HG02642 (cell line): Measurements from ENCODE around the gene CTIF.
A peak's percentile ranks its signal among the peaks of the same experiment; 100 is the strongest.

Experiments used
- ATAC-seq: cut with Tn5 transposase; IDR thresholded peaks from one replicate; pipeline ENCODE4 v1.9.1; 2021; ENCODE audit warnings: mild to moderate bottlenecking; ENCODE audit not compliant: unreplicated experiment, poor library complexity

CTIF gene

DNA sequence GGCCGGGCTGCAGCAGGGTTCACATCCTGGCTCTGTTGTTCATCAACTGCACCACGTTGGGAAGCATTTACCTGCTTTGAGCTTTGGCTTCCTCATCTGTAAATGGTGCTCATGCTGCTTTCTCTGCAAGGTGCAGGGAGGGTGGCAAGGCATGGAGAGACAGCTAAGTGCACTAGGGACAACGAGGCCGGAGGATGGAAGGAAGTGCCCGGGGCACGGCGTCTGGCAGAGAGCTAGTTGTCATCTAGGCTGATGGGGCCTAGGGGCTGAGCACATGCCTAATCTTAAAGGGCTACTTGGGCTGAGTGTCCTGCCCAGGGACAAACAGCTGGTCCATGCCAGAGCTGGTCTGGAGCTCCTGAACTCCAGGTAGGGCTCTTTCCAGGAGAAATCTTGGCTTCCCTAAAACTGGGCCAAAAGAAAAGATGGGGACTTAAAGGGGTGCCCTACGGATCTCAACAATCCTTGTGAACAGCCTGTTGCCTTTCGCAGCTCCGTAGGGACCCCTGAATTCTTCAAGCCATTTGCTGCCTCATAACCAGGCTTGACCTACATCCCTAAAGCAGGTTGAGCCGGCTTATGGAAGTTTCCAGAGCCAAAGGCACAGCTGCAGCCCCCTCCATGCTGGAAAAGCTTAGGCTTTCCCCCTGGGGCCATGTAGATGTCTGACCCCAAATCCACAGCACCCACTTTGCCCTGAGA lies 281.1 kb downstream of the CTIF start:
- ATAC-seq = no peak

DNA sequence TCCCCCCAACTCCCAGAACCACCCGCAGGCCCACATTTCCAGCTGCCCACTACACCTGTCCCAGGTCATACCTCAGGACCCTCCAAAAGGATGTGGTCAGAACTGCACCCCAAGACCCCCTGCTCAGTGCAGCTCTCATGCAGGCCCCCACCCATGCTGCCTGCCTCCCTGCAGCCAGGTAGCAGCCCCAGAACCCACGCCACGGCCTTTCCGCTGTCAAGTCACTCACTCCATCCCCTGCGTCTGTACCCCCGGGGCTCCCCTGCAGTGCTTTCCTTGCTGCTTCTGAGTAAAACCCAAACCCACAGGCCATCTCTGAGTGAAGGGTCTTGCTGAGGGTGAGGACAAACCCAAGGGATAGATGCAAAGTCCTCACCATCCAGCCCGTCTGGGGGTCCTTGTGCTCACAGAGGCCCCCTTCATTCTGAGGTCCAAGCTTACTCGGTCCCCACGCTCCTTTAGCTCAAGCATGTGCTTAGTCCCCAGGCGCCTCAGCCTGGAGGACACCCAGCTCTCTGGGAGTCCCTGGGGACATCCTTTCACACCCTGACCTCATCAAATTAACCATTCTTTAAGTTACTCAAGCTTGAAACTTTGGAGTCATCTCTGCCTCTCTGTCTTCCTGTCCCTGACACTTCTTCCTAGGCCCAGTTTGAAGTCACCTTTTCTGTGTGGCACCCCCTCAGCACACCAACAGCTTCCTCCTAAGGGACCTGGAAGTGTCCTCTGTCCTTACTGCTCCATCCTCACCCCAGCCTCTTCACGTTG lies 281.8 kb downstream of the CTIF start:
- peak; percentile 88 for ATAC-seq

DNA sequence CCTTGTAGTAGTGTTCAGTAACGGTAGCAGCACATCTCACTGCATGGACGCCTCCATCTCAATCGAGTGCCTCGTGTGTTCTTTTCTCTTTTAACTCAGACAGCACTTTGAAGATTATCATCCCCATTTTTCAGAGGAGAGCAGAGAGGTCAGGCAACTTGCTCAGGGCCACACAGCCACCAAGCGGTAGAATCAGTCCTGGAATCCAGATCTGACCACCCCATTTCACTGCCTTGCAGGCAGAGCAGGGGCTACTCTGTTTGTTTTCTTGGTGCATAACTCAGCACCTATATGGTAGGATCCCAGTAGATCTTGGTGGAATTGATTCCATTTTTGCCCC lies 282.4 kb downstream of the CTIF start:
- ATAC-seq = no peak

DNA sequence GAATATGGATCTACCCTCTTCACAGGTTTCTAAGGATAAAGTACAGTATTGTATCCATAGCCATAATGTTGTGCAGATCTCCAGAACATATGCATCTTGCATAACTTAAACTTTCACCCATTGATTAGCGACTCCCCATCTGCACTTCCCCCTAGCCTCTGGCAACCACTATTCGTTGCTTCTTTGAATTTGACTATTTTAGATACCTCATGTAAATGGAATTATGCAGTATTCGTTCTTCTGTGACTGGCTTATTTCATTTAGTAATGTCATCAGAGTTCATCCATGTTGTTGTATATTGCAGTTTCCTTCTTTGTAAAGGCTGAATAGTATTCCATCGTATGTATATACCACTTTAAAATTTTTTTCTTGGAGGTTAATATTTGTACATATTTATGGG lies 283.0 kb downstream of the CTIF start:
- ATAC-seq = no peak

DNA sequence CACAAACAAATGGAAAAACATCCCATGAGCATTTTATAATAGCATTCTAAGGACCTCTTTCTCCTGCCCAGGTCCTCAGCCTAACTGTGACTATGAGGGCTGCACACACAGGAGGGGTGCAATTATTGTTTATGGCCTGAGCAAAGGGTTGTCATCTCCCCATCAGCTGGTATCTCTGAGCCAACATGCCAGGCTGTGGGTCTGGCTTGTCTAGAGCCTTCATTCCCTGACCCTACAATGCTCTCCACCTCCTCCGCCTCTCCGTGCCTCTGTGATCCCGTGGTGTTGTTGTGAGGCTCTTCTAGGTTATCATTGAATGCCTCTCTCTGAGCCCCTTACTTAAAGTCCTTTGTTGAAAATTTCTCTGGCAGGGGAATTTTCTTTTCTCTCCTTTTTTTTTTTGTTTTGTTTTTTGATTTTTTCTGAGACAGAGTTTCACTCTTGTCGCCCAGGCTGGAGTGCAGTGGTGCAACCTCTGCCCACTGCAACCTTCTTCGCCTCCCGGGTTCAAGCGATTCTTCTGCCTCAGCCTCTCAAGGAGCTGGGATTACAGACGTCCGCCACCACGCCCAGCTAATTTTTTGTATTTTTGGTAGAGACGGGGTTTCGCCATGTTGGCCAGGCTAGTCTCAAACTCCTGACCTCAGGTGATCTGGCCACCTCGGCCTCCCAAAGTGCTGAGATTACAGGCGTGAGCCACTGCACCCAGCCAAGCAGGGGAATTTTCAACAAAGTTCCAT lies 285.6 kb downstream of the CTIF start:
- no peak for ATAC-seq

DNA sequence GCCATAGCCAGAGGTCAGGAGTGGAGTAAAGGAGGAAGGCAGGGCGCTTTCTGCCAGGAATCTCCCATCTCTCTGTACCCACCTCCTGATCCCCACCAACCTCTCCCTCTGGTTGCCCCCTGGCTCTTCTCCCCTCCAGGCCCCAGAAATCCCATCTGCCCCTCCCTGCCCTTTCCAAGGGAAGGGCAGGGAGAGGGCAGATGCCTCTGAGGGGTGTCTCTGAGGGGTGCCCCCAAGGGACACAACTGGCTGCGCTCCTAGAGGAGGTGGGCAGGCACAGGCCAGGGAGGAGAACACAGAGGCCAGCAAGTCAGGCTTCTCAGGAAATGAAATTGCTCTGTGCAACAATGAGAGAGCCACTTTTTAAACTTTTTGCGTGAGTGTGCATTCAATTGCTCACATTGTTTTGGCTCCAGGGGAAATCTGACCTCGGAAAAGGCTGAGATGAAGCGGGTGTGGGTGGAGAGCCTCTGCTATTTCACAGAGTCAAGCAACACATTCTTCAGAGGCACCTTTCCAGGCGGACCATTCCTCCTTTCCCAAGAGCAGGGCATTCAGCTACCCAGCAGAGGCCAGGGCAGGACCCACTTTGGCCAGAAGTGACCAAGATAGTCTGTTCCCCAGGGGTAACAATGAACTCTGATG lies 286.4 kb downstream of the CTIF start:
- ATAC-seq = no peak

DNA sequence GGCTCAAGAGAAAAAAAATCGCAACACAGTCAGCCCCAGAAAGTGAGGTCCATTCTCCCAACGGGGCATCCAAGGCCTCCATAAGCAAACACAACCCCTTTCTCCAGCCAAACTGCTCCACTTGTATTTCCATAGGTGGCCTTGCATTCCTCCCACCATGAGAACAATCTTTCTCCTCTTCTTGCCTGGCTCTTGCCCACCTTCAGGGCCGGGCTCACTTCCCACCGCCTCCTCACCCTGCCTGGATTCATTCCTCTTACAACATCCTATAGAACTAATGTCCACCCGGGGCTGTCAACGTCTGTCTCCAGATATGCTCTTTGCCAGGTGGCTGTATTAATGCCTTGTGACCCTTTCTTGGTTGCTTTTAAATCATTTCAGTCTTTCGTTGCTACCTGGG lies 287.4 kb downstream of the CTIF start:
- no peak for ATAC-seq

DNA sequence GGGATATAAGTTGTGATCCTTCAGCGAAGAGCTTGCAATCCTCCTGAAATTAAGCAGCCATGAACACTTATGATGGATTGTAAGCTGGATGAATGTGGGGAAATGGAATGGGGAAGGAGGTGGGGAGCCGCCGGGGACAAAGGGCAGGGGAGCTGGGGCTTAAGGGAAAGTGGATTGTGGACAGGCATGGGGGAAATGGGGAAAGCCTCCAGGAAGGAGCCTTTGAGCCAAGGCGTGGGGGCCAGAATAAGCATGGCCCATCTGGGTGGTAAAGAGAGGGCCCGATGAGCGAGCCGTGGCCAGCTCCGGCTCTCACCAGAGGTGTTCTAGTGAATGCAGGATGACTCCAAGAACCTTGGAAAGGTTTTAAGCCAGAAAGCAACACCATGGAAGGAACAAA lies 288.0 kb downstream of the CTIF start:
- no peak for ATAC-seq

DNA sequence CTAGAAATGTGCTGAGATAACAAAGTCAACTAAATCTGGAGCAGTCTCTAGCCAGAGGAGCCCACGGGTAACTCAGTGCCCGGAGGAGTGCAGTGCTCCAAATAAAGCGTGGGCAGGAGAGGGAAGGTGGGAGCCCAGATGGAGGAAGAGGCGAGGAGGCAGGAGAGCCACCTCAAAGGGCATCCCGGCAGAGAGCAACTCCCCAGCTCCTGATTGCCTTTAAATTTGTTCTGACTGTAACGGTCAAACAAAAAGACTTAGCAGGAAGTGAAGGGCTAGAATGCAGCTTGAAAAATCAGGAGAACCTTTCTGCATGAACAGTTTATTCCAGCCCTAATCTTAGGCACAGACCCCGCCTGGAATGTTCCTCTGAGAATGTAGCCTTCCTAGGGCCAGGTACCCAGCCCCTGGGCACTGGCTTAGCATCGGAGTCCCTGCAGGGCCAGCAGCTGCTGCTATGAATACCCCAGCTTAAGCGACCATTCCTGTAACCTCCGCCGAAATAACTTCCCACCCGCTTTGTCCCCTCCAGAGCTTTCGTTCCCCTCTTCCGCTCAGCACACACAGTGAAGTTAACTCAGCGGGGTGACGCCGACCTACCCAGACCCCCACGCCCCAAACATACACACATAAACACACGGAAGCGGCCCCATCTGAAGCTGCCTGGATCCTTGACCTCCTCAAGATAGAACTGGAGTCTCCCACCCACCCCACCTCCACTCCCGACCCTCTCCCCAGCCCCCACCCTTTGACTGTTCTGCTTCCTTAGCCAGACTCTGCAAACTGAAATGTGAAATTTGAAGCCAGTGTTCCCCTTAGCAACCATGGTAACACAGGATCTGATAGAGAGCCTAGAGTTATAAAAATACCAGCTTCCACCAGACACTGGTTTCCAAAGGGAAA lies 288.7 kb downstream of the CTIF start:
- ATAC-seq = no peak

DNA sequence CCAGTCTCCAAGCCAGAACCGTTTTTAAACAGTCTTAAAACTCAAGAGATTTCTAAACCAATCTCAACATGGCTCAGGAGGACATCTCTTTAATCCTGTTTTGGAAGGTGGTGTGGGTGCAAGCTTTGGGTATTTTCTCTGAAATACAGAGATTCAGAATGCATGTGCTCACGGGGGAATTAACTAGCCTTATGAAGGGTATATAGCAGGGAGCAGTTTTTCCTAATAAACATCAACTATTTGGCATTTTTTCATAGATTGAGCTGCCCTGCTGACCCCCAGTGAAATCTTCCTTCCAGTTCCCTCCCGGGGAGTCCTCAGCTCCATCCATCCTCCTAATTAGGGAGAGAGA lies 289.3 kb downstream of the CTIF start:
- no peak for ATAC-seq

DNA sequence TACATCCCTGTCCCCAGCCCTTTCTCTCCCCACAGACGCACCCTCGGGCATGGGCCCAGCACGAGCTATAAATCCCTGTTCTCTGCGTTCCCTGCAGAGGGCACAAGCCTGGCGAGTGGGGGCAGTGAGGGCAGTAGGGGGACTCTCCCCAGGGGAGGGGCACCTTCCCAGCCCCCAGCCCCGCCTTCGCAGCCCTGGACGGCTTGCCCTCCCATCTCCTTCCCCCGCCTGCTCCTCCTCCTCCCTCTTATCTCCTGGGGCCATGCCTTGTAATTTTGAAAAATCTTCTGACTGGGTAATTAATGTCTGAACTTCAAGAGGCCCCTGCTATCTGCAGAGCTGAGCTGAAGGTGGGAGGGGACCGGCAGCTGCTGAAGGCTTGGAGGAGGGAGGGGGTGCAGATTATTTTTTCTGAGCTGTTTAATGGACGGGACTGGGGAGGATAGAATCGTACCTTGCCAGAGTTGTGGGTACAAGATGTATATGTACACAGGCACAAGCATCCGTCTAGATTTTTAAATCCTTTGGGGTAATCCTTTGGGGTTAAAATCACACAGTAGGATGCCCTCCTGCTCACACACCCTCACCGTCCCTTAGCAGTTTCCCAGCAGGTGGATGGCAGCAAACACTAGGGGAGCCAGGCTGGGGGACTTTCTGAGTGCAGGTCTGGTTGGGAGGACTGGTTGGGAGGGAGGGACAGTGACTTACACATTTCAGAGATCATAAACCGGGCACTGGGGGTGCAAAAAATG lies 290.0 kb downstream of the CTIF start:
- ATAC-seq = no peak

DNA sequence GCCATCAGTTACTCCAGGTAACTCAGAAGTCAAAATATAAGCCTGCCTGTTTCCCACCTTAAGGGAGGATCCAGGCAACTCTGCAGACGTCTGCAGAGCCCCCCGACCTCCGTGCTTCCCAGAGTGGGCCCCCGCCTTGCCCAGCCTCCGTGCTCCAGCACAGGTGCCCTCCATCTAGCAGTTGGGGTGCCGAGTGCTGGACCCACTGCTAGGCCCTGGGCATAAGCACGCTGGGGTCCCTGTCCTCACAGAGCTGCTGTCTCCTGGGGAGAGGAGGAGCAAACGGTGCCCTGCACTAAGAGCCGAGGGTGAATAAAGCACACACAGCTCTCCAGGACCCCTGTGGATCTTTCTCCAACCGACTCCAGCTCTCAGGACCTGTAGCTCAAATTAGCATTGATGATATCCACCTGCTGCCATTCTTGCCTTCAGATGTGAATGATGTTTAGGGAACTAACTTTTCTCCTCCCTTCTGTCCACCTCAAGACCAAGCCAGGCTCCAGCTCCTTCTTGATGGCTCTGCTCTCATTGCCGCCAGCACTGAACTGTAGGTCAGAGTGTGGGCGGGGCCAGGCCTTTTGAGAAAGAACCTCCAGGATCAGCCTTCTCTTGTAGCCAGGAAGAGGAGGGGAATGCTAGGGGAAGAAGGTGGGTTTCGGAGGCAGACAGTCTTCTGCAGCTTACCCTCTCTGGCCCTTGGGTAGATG lies 290.8 kb downstream of the CTIF start:
- no peak for ATAC-seq

DNA sequence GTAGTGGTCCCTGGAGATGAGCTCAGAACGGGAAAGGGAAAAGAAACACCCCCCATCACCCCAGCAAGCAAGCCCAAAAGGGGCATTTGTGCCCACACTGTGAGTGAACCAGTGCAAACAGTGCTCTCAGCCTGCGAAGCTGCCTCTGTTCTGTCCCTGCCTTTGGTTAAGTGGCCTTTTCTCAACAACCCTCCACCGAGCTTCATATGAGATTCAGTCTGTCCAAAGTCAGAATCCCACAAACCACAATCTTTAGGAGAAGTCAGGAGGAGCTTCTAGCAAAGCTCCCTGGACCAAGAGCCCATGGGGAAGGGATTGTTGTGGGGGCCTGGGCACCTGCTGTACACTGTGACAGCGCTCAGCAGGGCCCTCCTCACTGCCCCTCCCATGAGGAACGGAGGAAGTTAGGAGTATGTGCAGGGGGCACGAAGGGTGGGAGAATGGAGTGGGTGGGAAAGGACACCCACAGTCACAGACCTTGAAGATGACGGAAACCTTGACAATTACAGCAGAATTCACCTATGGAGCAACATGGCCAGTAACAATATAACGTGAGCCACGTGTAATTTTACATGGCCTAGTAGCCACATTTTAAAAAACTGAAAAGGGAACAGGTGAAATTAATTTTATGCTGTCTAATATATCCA lies 292.4 kb downstream of the CTIF start:
- ATAC-seq = no peak

DNA sequence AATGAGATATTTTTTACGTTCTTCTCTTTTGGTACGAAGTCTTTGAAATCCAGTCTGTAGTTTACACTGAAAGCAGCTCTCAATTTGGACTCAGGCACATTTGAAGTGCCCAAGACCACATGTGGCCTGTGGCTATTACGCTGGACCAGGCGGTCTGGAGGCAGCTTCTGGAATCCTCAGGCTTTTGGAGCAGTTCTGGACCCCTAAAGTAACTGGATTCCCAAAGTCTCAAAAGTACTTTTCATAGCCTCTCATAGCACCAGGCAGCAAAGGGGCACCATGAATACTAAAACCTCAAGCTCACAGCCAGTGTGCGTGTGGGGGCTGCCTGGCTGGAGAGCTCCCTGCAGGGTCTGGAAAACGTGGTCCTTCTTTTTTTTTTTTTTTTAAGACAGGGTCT lies 293.0 kb downstream of the CTIF start:
- no peak for ATAC-seq

DNA sequence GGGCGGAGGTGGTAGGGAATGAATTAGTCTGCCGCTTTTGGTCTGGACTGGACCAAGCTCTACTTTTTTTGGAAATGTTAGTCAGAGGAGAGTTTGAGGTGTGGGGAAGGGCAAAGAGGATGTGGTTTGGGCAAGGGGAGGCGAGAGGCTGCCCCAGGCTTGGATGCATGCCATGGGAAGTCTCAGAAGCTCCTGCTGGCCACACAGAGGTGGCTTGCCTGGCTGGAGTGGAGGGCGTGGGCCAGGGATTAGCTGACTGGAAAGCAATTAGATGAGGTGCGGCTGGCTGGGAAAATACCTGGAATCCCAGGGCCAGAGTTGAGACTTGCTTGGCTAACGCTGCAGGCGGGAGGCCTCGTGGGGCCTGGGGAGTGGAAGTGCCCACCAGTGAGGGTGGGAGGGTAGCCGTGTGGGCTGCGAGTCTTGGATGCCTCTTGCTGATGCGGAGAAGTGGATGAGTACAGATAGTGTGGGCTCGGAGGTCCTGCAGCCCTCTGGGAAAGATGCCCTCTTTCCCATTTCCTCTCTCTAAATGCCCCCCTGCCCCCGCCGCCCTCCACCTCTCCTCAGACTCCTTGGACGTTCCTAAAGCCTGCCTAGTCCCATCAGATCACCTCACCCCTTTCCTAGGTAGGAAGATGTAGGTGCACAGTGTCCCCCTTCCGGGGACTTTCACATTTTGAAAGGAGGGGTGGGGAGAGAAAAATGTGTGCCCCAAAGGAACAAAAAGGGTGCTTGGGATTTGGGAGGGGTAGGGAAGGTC lies 294.3 kb downstream of the CTIF start:
- no peak for ATAC-seq

DNA sequence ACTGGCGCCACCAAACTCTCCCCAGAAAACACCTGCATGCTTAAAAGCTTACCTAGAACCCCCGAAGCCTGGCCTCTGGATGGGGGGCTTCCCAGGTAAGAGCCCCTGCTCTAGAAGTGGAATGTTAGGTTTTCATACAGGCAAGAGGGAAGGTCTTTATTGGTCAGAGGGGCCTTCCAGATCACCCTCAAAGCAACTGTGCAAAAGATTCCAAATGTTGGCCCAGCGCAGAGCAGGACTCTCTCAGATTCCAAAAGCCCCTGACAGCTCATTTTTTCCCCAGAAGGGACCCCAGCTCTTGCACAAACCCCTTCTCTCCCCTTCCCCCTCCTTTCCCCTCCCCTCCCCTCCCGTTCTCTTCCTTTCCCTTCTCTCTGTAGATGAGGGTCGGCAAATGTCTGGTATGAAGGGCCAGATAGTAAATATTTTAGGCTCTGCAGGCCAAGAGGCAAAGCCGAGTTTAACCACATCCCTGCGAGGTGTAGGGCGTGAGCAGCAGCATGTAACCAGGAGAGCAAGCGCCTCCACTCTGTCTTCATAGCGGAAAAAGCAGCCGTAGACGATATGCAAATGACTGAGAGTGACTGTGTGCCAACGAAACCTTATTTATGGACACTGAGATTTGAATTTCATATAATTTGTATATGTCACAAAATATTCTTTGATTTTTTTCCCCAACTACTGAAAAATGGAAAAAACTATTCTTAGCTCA lies 295.0 kb downstream of the CTIF start:
- ATAC-seq = peak; percentile 73

DNA sequence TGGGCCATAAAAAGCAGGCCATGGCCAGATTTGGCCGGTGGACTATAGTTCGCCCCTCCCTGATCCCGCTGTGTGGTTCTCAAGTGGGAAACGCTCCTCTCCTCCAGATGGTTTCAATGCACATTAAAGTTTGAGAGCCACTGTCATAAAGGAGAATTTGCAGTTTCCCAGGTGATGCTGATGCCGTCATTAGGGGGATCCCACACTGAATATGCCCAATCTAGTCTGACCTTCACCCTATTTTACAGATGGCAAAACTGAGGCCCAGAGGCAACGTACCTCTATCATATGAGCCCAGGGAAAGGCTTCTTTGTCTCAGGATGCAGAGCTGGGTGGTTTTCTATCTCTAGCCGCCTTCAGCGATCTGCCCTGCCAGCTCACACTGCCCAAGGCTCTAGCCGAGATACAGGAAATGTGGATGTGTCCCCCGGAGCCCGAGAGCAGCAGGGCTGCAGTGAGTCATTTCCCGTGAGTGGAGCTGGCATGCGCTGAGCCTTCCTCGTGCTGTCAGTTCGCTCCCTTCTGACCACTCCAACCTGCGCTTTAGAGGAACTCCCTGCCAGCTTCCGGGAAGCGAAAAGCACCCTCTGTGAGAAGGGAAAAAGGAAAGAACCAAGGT lies 295.7 kb downstream of the CTIF start:
- peak; percentile 54 for ATAC-seq
